B cell (primary cell): ENCODE measurements around the gene BABAM2. TPM values are rescaled to one million over a fixed set of nuclear protein-coding genes. Genes with fewer than 3 reads are reported as not detected.
"Not testable (repeated sequence)": the region's sequence is repeated elsewhere in the genome, so short reads cannot be mapped to it uniquely, and the experiment has no call there.

ENCODE experiments used
- ATAC-seq: fragments of 200-7000 bp; cut with Tn5 transposase; one replicate; pipeline ENCODE4 v1.10.0; 2021; ENCODE audit warnings: low read depth, mild to moderate bottlenecking, moderate number of reproducible peaks, moderate library complexity
- CTCF ChIA-PET: fragments of 350-600 bp; sonication (Branson Sonifier 250); formaldehyde crosslinking; loops from one replicate; lab custom pipeline; 2021; ENCODE audit warnings: antibody characterized with exemption, inconsistent platforms; lab: Charles Lee
- POLR2A ChIA-PET: fragments of 350-600 bp; sonication (Branson Sonifier 250); formaldehyde crosslinking; loops from one replicate; lab custom pipeline; 2021; ENCODE audit warnings: antibody characterized with exemption; lab: Charles Lee
- DNase-seq: peaks from one replicate; pipeline ENCODE4 v3.0.0; 2013
- H2AFZ ChIP-seq: 2 replicates; pipeline ENCODE4 v1.6.1; 2012; ENCODE audit warnings: mild to moderate bottlenecking, low read depth, low read length; ENCODE audit not compliant: insufficient read depth, poor library complexity, severe bottlenecking
- H3K27ac ChIP-seq, 2 donors: 1 replicate in 1 of 2; 2 replicates in 1 of 2; pipeline ENCODE4 v1.5.1; 2012 to 2013; ENCODE audit warnings: low read length in 2 of 2, mild to moderate bottlenecking in 2 of 2, moderate library complexity in 1 of 2
- H3K27me3 ChIP-seq, 4 experiments: fragments of 200-600 bp in 1 of 4; sonication (generic) in 1 of 4; replicated peaks in 1 of 4; 1 replicate in 2 of 4; 2 replicates in 2 of 4; pipeline versions ENCODE4 v1.6.1 to v1.7.0; 2013 to 2016; ENCODE audit warnings: low read length in 3 of 4, mild to moderate bottlenecking in 2 of 4, mixed read lengths in 1 of 4, moderate library complexity in 1 of 4; ENCODE audit not compliant: insufficient read depth in 4 of 4, control insufficient read depth in 3 of 4; ENCODE audit errors: control extremely low read depth in 1 of 4
- H3K36me3 ChIP-seq, 2 experiments: replicated peaks in 1 of 2; 1 replicate in 1 of 2; 2 replicates in 1 of 2; pipeline versions ENCODE4 v1.6.1 to v1.7.1; 2013; ENCODE audit warnings: low read length in 1 of 2; ENCODE audit not compliant: insufficient read depth in 2 of 2, control insufficient read depth in 1 of 2; ENCODE audit errors: control extremely low read depth in 1 of 2, extremely low read depth in 1 of 2
- H3K4me1 ChIP-seq, 2 donors: fragments of 200-600 bp in 1 of 2; sonication (generic) in 1 of 2; 1 replicate in 1 of 2; 2 replicates in 1 of 2; pipeline versions ENCODE4 v1.5.1 to v1.6.1; 2013 to 2017; ENCODE audit warnings: low read length in 2 of 2; ENCODE audit not compliant: control insufficient read depth in 2 of 2, insufficient read depth in 2 of 2
- H3K4me2 ChIP-seq: replicated peaks from 2 replicates; pipeline ENCODE3; 2012; ENCODE audit warnings: mild to moderate bottlenecking, low read depth, low read length; ENCODE audit not compliant: poor library complexity, severe bottlenecking
- H3K4me3 ChIP-seq, 5 experiments: fragments of 200-600 bp in 1 of 5; sonication (generic) in 1 of 5; 1 replicate in 3 of 5; 2 replicates in 2 of 5; pipeline versions ENCODE4 v1.5.1 to v1.7.0; 2011 to 2016; ENCODE audit warnings: low read length in 4 of 5, mild to moderate bottlenecking in 4 of 5, low read depth in 2 of 5, control low read depth in 1 of 5, moderate library complexity in 1 of 5; ENCODE audit not compliant: insufficient read depth in 1 of 5; ENCODE audit errors: control extremely low read depth in 1 of 5, extremely low read depth in 1 of 5
- H3K79me2 ChIP-seq: fragments of 200-600 bp; sonication (generic); one replicate; pipeline ENCODE4 v1.6.0; 2016; ENCODE audit warnings: low read length; ENCODE audit not compliant: control insufficient read depth, insufficient read depth
- H3K9ac ChIP-seq: fragments of 200-600 bp; sonication (generic); 2 replicates; pipeline ENCODE4 v1.6.1; 2017; ENCODE audit warnings: mild to moderate bottlenecking, low read length, moderate library complexity
- H3K9me3 ChIP-seq, 3 donors: one replicate each; pipeline versions ENCODE4 v1.6.1 to v1.7.1; 2013; ENCODE audit warnings: low read length in 2 of 3; ENCODE audit not compliant: control insufficient read depth in 2 of 3, insufficient read depth in 1 of 3; ENCODE audit errors: control extremely low read depth in 1 of 3
- H4K20me1 ChIP-seq: 2 replicates; pipeline ENCODE4 v1.6.0; 2012; ENCODE audit warnings: mild to moderate bottlenecking, low read length; ENCODE audit not compliant: insufficient read depth, control insufficient read depth, poor library complexity, severe bottlenecking
- H3K27ac Mint-ChIP-seq: one replicate; pipeline ENCODE4 v1.8.0; 2021; ENCODE audit warnings: mixed read lengths
- H3K27me3 Mint-ChIP-seq: one replicate; pipeline ENCODE4 v1.8.0; 2021; ENCODE audit warnings: mixed read lengths
- H3K4me1 Mint-ChIP-seq: one replicate; pipeline ENCODE4 v1.8.0; 2021; ENCODE audit warnings: mixed read lengths
- H3K4me3 Mint-ChIP-seq: one replicate; pipeline ENCODE4 v1.8.0; 2021; ENCODE audit warnings: mixed read lengths
- H3K9me3 Mint-ChIP-seq: one replicate; pipeline ENCODE4 v1.8.0; 2022; ENCODE audit warnings: mixed read lengths; ENCODE audit not compliant: insufficient read depth
- EZH2 ChIP-seq: IDR thresholded peaks from 2 replicates; pipeline ENCODE4 v1.6.1; 2012; ENCODE audit warnings: borderline replicate concordance, low read depth, mild to moderate bottlenecking, moderate library complexity, low read length; ENCODE audit not compliant: insufficient read depth, poor library complexity, severe bottlenecking
- WGBS: methylation state at CpG from one replicate; pipeline ENCODE4 v1.1.5; 2013; ENCODE audit warnings: missing lambda C conversion rate; ENCODE audit not compliant: insufficient coverage; 5-methylcytosine and 5-hydroxymethylcytosine counted together
- intact Hi-C: fragments of 100-400 bp; cut with micrococcal nuclease; formaldehyde crosslinking; loops from one replicate; pipeline ENCODE4 v1.10.0; 2022
- polyA plus RNA-seq: library from polyadenylated mRNA; depleted of rRNA; stranded (reverse); fragments of >200 nt; gene quantifications from 2 replicates; pipeline ENCODE4 v1.2.3, GENCODE V29; 2012
- total RNA-seq, 2 donors: library from RNA; stranded (reverse); fragments of 120-200 nt in 1 of 2; gene quantifications; 1 replicate in 1 of 2; 2 replicates in 1 of 2; pipeline versions ENCODE4 v1.2.3 to v1.2.4, GENCODE V29; 2013 to 2022
- TF ChIP-seq, protein P1 (sequence below): fragments of 200-600 bp; IDR thresholded peaks from one replicate; pipeline ENCODE4 v1.8.0; 2022; ENCODE audit warnings: antibody characterized with exemption, mild to moderate bottlenecking

BABAM2 gene
- total and polyA plus RNA-seq, 2 donors (not counting 1 experiment from before 2014, with no cell fraction given), result 22.3 to 69.6 TPM

DNA sequence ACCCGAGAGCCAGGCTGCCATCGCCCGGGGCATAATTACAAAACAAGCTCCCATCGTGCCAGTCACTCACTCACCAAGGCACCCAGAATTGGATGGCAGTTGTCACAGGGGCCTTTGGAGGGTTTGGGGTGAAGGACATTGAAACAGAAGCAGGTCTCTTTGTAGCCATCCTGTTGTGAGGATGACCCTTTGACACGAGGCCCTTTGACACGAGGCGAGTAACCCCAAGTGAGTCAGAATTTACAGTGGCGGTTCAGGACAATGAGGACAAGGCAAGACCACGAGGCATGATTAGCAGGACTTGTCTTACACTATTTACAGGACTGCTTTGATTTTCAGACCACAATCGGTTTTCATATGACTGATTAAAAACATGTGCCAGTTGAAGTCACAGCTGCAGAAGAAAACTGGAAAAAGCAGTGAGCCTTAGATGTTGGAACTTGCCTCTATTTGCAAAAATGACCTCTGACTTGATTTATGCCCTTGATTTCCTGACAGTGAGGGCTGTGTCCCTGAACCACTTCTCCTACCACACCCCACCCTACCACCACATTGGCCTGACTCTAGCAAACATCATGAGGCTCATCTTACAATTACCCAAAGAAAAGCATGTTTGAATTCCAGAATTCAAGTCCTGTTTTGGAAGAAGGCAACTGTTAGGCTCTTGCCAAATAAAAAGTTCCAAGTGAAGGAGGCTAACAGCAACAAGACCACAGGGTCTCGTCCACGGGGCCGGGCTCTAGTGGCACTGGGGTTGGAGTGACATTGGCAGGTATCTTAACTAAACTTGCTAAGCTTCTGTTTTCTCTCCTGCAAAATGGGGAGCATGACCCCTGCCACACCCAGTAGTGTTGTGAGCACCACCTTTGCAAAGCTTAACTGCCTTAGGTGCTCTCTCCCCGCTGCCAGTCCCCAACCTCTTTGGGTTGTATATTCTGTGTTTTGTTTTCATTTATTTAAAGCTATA, 437.7 kb downstream of the BABAM2 start:
- DNase-seq, result no peak
- Histone ChIP-seq H3K36me3 (peaks cover 0 to 5% of the 10 kb centered on the region in 2 experiments), H3K79me2 (no peaks in the 10 kb centered on the region), H3K4me1 (no peaks in the 10 kb centered on the region), H3K4me3 (no peak overlapping the region), H3K27me3 (no peaks in the 10 kb centered on the region), H4K20me1 (no peaks in the 10 kb centered on the region), H3K27ac (no peak overlapping the region), H2AFZ (no peak overlapping the region), H3K4me2 (no peak overlapping the region), H3K9ac (no peak overlapping the region), H3K9me3 (peaks cover 0 to 3% (median 0%) of the 10 kb centered on the region in 3 donors)
- WGBS, result 61% methylated on average over 6 of the region's 14 CpGs
- Mint-ChIP-seq H3K4me1 (no peaks in the 10 kb centered on the region), H3K27me3 (no peaks in the 10 kb centered on the region), H3K27ac (no peak overlapping the region), H3K9me3 (peaks cover 2% of the 10 kb centered on the region), H3K4me3 (no peak overlapping the region)
- POLR2A ChIA-PET, result no interaction called here
- no peak for TF ChIP-seq EZH2
- TF ChIP-seq, protein P1, sequence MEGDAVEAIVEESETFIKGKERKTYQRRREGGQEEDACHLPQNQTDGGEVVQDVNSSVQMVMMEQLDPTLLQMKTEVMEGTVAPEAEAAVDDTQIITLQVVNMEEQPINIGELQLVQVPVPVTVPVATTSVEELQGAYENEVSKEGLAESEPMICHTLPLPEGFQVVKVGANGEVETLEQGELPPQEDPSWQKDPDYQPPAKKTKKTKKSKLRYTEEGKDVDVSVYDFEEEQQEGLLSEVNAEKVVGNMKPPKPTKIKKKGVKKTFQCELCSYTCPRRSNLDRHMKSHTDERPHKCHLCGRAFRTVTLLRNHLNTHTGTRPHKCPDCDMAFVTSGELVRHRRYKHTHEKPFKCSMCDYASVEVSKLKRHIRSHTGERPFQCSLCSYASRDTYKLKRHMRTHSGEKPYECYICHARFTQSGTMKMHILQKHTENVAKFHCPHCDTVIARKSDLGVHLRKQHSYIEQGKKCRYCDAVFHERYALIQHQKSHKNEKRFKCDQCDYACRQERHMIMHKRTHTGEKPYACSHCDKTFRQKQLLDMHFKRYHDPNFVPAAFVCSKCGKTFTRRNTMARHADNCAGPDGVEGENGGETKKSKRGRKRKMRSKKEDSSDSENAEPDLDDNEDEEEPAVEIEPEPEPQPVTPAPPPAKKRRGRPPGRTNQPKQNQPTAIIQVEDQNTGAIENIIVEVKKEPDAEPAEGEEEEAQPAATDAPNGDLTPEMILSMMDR, result no peak
- intact Hi-C loops, result no loop called here
- CTCF ChIA-PET, result no interaction called here
- ATAC-seq, result no peak

DNA sequence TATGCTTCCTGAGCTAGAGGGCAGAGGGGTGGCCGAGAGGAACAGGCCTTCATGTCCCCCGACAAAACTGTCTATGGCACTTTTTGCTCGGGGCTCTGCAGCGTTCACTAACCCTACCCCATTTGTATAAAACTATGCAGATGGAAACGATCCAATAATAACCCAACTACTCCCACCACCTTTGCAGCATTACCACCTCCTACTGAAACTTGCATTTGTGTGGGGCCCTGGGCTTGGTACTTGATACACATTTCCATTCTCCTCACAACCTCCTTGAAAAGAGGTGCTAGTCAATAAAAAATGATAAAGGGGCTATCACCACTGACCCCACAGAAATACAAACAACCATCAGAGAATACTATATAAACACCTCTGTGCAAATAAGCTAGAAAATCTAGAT, 438.7 kb downstream of the BABAM2 start:
- Histone ChIP-seq H3K9ac (no peak overlapping the region), H3K27ac (no peak overlapping the region), H3K27me3 (no peaks in the 10 kb centered on the region), H3K4me3 (no peak overlapping the region), H3K79me2 (no peaks in the 10 kb centered on the region), H3K4me2 (no peak overlapping the region), H4K20me1 (no peaks in the 10 kb centered on the region), H2AFZ (no peak overlapping the region), H3K36me3 (peaks cover 0 to 5% of the 10 kb centered on the region in 2 experiments), H3K4me1 (no peaks in the 10 kb centered on the region), H3K9me3 (peaks cover 0 to 3% (median 0%) of the 10 kb centered on the region in 3 donors)
- Mint-ChIP-seq H3K9me3 (peaks cover 2% of the 10 kb centered on the region), H3K4me1 (no peaks in the 10 kb centered on the region), H3K4me3 (no peak overlapping the region), H3K27ac (no peak overlapping the region), H3K27me3 (no peaks in the 10 kb centered on the region)
- TF ChIP-seq EZH2, result no peak
- TF ChIP-seq, protein P1, result no peak
- intact Hi-C loops, result no loop called here
- ChIA-PET POLR2A (no interaction called here), CTCF (no interaction called here)
- no peak for ATAC-seq
- 100% methylated on average over 5 of the region's 5 CpGs for WGBS
- no peak for DNase-seq

DNA sequence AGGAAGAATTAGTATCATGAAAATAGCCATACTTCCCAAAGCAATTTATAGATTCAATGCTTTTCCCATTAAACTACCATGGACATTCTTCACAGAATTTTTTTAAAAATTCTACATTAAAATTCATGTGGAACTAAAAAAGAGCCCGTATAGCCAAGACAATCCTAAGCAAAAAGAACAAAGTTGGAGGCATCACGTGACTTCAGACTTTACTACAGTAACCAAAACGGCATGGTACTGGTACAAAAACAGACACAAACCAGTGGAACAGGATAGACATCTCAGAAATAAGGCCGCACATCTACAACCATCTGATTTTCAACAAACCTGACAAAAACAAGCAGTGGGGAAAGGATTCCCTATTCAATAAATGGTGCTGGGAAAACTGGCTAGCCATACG, 440.2 kb downstream of the BABAM2 start:
- DNase-seq, intact Hi-C loops, H3K79me2 ChIP-seq, H3K27ac ChIP-seq, H3K4me1 Mint-ChIP-seq, H3K27me3 ChIP-seq, CTCF ChIA-PET, H3K9me3 Mint-ChIP-seq, H2AFZ ChIP-seq, H3K27ac Mint-ChIP-seq, ATAC-seq, H4K20me1 ChIP-seq, H3K4me3 Mint-ChIP-seq, H3K9me3 ChIP-seq, H3K36me3 ChIP-seq, H3K4me1 ChIP-seq, H3K27me3 Mint-ChIP-seq, POLR2A ChIA-PET, H3K4me3 ChIP-seq, H3K4me2 ChIP-seq, H3K9ac ChIP-seq: not testable (repeated sequence)
- 96% methylated on average over 3 of the region's 5 CpGs for WGBS
